PFSK-1 (cell line): ENCODE measurements around the gene TRAP1.

Experiments
- POLR2AphosphoS5 ChIP-seq: IDR thresholded peaks from 2 replicates; pipeline ENCODE4 v1.6.1; 2012; ENCODE audit warnings: low read depth, mild to moderate bottlenecking, control low read depth, low read length, moderate library complexity
- SIN3A ChIP-seq: IDR thresholded peaks from 2 replicates; pipeline ENCODE4 v1.6.1; 2012; ENCODE audit warnings: mild to moderate bottlenecking, low read length, moderate library complexity, borderline replicate concordance; ENCODE audit not compliant: insufficient read depth
- TF ChIP-seq, protein P1 (sequence below), 2 experiments: IDR thresholded peaks; 2 replicates each; pipeline versions ENCODE4 v1.6.1 to v1.8.0; 2011 to 2012; ENCODE audit warnings: low read depth in 2 of 2, low read length in 2 of 2, control low read depth in 1 of 2, inconsistent platforms in 1 of 2, mild to moderate bottlenecking in 1 of 2, moderate library complexity in 1 of 2; ENCODE audit not compliant: insufficient read depth in 1 of 2

- TF ChIP-seq, protein P1, sequence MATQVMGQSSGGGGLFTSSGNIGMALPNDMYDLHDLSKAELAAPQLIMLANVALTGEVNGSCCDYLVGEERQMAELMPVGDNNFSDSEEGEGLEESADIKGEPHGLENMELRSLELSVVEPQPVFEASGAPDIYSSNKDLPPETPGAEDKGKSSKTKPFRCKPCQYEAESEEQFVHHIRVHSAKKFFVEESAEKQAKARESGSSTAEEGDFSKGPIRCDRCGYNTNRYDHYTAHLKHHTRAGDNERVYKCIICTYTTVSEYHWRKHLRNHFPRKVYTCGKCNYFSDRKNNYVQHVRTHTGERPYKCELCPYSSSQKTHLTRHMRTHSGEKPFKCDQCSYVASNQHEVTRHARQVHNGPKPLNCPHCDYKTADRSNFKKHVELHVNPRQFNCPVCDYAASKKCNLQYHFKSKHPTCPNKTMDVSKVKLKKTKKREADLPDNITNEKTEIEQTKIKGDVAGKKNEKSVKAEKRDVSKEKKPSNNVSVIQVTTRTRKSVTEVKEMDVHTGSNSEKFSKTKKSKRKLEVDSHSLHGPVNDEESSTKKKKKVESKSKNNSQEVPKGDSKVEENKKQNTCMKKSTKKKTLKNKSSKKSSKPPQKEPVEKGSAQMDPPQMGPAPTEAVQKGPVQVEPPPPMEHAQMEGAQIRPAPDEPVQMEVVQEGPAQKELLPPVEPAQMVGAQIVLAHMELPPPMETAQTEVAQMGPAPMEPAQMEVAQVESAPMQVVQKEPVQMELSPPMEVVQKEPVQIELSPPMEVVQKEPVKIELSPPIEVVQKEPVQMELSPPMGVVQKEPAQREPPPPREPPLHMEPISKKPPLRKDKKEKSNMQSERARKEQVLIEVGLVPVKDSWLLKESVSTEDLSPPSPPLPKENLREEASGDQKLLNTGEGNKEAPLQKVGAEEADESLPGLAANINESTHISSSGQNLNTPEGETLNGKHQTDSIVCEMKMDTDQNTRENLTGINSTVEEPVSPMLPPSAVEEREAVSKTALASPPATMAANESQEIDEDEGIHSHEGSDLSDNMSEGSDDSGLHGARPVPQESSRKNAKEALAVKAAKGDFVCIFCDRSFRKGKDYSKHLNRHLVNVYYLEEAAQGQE (IDR thresholded peaks at IDR 0.05; ENCODE audit: insufficient read depth in 1 of 2, low read depth in 2 of 2, low read length in 2 of 2), result no peak
- no peak for TF ChIP-seq POLR2AphosphoS5
- TF ChIP-seq SIN3A, result no peak
Observed at GRCh38 chr16:3754772-3755171, 37.4 kb upstream of the TRAP1 start.
